Heart left ventricle (tissue), 13 donors: ENCODE data around the gene PTBP1.

Experiments used
- POLR2A ChIP-seq, 2 donors: fragments of 450-650 bp; IDR thresholded peaks; one replicate each; pipeline ENCODE4 v1.6.1; 2017; ENCODE audit warnings: antibody characterized with exemption in 2 of 2, mild to moderate bottlenecking in 2 of 2, moderate library complexity in 2 of 2
- TF ChIP-seq, protein P1 (sequence below), 12 donors: fragments of 200-600 bp; sonication (generic) in 4 of 12; IDR thresholded peaks; one replicate each; pipeline versions ENCODE4 v1.5.0 to v1.8.0; 2018 to 2022; ENCODE audit warnings: antibody characterized with exemption in 12 of 12, mild to moderate bottlenecking in 5 of 12
- donor health status: ischemic (EF 13 %, LVEDD 7.1; RV severe dilation, severe dysfunction).
- donor health status: DM: no; HTN: yes; CAD: no.
- donor health status: DM: no; HTN: no; CAD: no.
- donor health status: ischemic (EF 25% LVEDD 6.9; RV normal size, moderate dysfunction).
- donor health status: ischemic (EF 25% LVEDD 5.7; RV mildly dilated, moderate dysfunction).
- donor health status: ischemic (EF 35%, LVEDD 5.7; RV mildly dilated, moderate dysfunction).
- donor health status: nonischemic (EF 11% LVEDD 7.7; RV severe dilation, severe dysfunction).
- donor health status: DM: yes; HTN: yes; CAD: no.
- donor health status: PGD.
- donor health status: ischemic (EF 29% LVEDD 5.4; RV normal size, mild dysfunction).
- donor health status: nonischemic (EF 23%, LVEDD 6.1; RV moderate dilation, normal function).

DNA sequence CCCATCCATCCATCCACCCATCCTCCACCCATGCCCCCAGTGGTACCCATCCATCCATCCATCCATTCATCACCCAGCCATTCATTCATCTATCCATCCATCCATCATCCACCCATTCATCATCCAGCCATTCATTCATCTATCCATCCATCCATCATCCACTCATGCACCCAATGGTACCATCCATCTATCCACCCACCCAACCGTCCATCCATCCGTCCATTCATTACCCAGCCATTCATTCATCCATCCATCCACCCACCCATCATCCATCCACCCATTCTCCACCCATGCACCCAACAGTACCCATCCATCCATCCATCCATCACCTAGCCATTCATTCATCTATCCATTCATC lies 19.2 kb downstream of the PTBP1 start:
- TF ChIP-seq, protein P1, sequence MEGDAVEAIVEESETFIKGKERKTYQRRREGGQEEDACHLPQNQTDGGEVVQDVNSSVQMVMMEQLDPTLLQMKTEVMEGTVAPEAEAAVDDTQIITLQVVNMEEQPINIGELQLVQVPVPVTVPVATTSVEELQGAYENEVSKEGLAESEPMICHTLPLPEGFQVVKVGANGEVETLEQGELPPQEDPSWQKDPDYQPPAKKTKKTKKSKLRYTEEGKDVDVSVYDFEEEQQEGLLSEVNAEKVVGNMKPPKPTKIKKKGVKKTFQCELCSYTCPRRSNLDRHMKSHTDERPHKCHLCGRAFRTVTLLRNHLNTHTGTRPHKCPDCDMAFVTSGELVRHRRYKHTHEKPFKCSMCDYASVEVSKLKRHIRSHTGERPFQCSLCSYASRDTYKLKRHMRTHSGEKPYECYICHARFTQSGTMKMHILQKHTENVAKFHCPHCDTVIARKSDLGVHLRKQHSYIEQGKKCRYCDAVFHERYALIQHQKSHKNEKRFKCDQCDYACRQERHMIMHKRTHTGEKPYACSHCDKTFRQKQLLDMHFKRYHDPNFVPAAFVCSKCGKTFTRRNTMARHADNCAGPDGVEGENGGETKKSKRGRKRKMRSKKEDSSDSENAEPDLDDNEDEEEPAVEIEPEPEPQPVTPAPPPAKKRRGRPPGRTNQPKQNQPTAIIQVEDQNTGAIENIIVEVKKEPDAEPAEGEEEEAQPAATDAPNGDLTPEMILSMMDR (IDR thresholded peaks at IDR 0.05), result no peak
- TF ChIP-seq POLR2A (IDR thresholded peaks at IDR 0.05), result no peak
